Measurements from ENCODE around the gene MMEL1.

- TF ChIP-seq CTCF (IDR thresholded peaks at IDR 0.05) (no peak), EZH2 (IDR thresholded peaks at IDR 0.05; ENCODE audit: borderline replicate concordance, insufficient read depth, low read depth, low read length, poor library complexity, severe bottlenecking) (no peak)
Observed at GRCh38 chr1:2644171-2644570, 11.4 kb upstream of the MMEL1 start.

Data from B cell (primary cell).